ENCODE data around the gene RAP2A. TPM values are rescaled to one million over a fixed set of nuclear protein-coding genes. Genes with fewer than 3 reads are reported as not detected.

RAP2A gene
- total RNA-seq, 1 experiment from 2014 or later, result 32.1 TPM

DNA sequence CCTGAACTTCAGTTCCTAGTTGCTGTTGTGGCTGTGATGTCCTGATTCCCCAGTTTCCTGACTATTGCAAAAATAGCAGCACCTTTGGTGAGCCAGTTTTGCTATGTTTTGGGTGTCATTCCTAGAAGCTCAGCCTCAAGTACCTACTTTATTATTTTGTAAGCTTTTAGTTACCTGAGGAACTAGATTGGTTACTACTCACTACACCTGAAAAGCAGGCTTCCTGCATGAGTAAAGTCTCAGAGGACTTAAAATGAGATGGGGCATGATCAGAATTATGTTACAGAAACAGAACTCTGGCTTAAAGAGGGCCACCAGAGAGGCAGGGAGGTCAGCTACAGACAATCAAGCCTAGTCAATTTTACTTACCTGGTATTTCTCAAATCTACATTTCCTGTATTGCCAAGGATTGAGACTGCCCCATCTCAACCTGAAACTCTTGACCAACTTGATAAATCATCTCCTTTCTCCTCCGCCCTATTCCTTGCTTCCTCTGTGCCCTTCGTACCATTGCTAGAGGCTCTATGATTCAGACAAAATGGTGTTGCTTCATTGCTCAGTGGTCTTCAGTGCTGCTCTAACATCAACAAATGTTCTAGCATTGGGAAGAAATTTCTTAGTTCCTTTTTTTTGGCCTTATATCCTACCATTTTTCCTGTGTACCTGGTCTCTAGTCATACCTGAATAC, 58.9 kb downstream of the RAP2A start:
- no peak overlapping the region for H3K4me3 Mint-ChIP-seq
- H3K36me3 Mint-ChIP-seq (ENCODE audit: insufficient read depth in 1 of 3, low read depth in 3 of 3), result peaks cover 4 to 20% (median 4%) of the 10 kb centered on the region in 3 experiments; a peak in 5 of 7 replicates
- Histone ChIP-seq H2AK5ac (ENCODE audit: insufficient read length, low read length) (no peak overlapping the region), H2BK15ac (ENCODE audit: low read depth, low read length) (no peak overlapping the region), H3K4me2 (ENCODE audit: insufficient read depth, insufficient read length, low read length) (no peak overlapping the region), H2BK120ac (ENCODE audit: low read depth, low read length, poor library complexity, severe bottlenecking) (no peak overlapping the region), H3K79me2 (ENCODE audit: insufficient read depth, low read length) (no peaks in the 10 kb centered on the region), H4K5ac (ENCODE audit: insufficient read length, low read depth, low read length) (no peak overlapping the region), H4K20me1 (ENCODE audit: control insufficient read depth, insufficient read depth, insufficient read length) (no peaks in the 10 kb centered on the region), H3K79me1 (ENCODE audit: insufficient read depth, low read depth, low read length, poor library complexity, severe bottlenecking) (no peaks in the 10 kb centered on the region), H3T11ph (ENCODE audit: low read length) (no peak overlapping the region), H3K4me1 (ENCODE audit: insufficient read depth, low read length) (no peaks in the 10 kb centered on the region), H3K9me3 (ENCODE audit: control insufficient read depth, low read depth, low read length) (no peaks in the 10 kb centered on the region), H3K14ac (ENCODE audit: insufficient read depth, low read length) (no peak overlapping the region), H4K91ac (ENCODE audit: insufficient read length, low read depth, low read length) (no peak overlapping the region), H2BK5ac (ENCODE audit: insufficient read length, low read length) (no peak overlapping the region), H2AFZ (ENCODE audit: low read length) (no peak overlapping the region), H3K9ac (ENCODE audit: extremely low read depth, insufficient read length, low read length) (no peak overlapping the region), H3K23me2 (ENCODE audit: insufficient read length, low read depth, low read length, poor library complexity, severe bottlenecking) (no peaks in the 10 kb centered on the region), H3K27ac (ENCODE audit: insufficient read length, low read depth, low read length) (no peak overlapping the region), H3K18ac (ENCODE audit: insufficient read length, low read depth, low read length) (no peak overlapping the region), H4K8ac (replicated peaks; ENCODE audit: insufficient read length, low read depth, low read length) (no peak overlapping the region), H3K56ac (ENCODE audit: insufficient read length, low read depth, low read length) (no peak overlapping the region), H3K27me3 (ENCODE audit: insufficient read depth, low read length) (no peaks in the 10 kb centered on the region), H2BK20ac (ENCODE audit: low read depth, low read length, poor library complexity, severe bottlenecking) (no peak overlapping the region), H3K23ac (ENCODE audit: insufficient read length, low read depth, low read length) (no peak overlapping the region), H3K4ac (ENCODE audit: low read depth, low read length) (no peak overlapping the region), H2BK12ac (ENCODE audit: insufficient read length, low read depth, low read length) (no peak overlapping the region)
- 0 out of 2 replicates have a peak, but pooled peaks cover 1% of the 10 kb centered on the region for H3K27me3 Mint-ChIP-seq (ENCODE audit: low read depth)
- H3K27ac Mint-ChIP-seq, result no peak overlapping the region; a peak in 1 of 7 replicates
- peaks cover 0 to 3% of the 10 kb centered on the region in 2 experiments; a peak in 2 of 4 replicates for H3K4me1 Mint-ChIP-seq
- TF ChIP-seq, protein P1, sequence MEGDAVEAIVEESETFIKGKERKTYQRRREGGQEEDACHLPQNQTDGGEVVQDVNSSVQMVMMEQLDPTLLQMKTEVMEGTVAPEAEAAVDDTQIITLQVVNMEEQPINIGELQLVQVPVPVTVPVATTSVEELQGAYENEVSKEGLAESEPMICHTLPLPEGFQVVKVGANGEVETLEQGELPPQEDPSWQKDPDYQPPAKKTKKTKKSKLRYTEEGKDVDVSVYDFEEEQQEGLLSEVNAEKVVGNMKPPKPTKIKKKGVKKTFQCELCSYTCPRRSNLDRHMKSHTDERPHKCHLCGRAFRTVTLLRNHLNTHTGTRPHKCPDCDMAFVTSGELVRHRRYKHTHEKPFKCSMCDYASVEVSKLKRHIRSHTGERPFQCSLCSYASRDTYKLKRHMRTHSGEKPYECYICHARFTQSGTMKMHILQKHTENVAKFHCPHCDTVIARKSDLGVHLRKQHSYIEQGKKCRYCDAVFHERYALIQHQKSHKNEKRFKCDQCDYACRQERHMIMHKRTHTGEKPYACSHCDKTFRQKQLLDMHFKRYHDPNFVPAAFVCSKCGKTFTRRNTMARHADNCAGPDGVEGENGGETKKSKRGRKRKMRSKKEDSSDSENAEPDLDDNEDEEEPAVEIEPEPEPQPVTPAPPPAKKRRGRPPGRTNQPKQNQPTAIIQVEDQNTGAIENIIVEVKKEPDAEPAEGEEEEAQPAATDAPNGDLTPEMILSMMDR (conservative IDR thresholded peaks at IDR 0.05), result no peak
- WGBS (ENCODE audit: extremely low coverage, insufficient read length, low lambda C conversion rate), result no CpG with 5 or more reads among the region's 2 CpGs
- DNase-seq, result no peak
- H3K9me3 Mint-ChIP-seq, result peaks cover 7 to 16% of the 10 kb centered on the region in 2 experiments
